ENCODE data around the gene KRTAP5-1. TPM values are rescaled to one million over a fixed set of nuclear protein-coding genes. Genes with fewer than 3 reads are reported as not detected.

Gene KRTAP5-1
- polyA plus RNA-seq, 3 donors, result not detected

DNA sequence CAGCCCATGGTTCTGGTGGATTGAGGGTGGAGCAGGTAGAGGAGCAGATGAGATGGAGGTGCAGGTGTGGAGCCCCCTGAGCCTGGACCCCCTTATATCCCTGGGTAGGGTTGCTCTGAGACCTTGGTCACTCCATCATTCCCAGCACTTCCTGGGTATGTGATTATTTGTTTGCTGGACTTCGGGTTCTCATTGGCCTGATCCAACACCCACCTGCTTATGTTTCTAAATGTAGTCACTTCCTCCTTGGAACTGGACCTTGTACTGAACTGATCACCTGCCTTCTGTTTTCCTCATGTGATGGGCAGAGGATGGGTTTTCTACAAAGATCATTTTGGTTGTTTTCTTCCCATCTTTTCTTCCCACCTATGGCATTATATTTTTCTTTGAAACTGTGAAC is 37.0 kb upstream of the KRTAP5-1 start, which contains the start of gene KRTAP5-4:
KRTAP5-4 (minus strand) TSS at position 53 of the 400 bp plus-strand sequence; CDS start at position 8, 45 bp downstream.
- no peaks in the 10 kb centered on the region for H3K36me3 ChIP-seq (replicated peaks in 1 of 2; ENCODE audit: control insufficient read depth in 1 of 2, insufficient read depth in 2 of 2, low read length in 2 of 2)
- intact Hi-C loops (cut with micrococcal nuclease), result no loop called here
- H4K20me1 ChIP-seq (ENCODE audit: insufficient read depth, low read length), result no peaks in the 10 kb centered on the region
- H3K9me3 ChIP-seq (replicated peaks in 1 of 2; ENCODE audit: control insufficient read depth in 1 of 2, insufficient read depth in 1 of 2, low read length in 2 of 2), result peaks cover 0 to 4% of the 10 kb centered on the region in 2 donors
- no CpG with 5 or more reads among the region's 1 CpG for WGBS (ENCODE audit: insufficient coverage)
- H3K27me3 ChIP-seq (ENCODE audit: control insufficient read depth in 2 of 2, insufficient read depth in 2 of 2, low read length in 2 of 2), result no peaks in the 10 kb centered on the region
- Mint-ChIP-seq H3K4me3 (no peak within 1 kb of the TSS), H3K27ac (no peak within 1 kb of the TSS), H3K4me1 (no peaks in the 10 kb centered on the region), H3K27me3 (ENCODE audit: low read depth in 3 of 3) (peaks cover 10 to 36% (median 26%) of the 10 kb centered on the region in 3 donors), H3K36me3 (no peaks in the 10 kb centered on the region), H3K9me3 (peaks cover 0 to 6% (median 0%) of the 10 kb centered on the region in 7 donors)
- H3K27ac ChIP-seq (ENCODE audit: low read depth in 1 of 2, low read length in 2 of 2), result no peak within 1 kb of the TSS
- no peaks in the 10 kb centered on the region for H3K79me2 ChIP-seq (ENCODE audit: insufficient read depth, low read length)
- no peak within 1 kb of the TSS for H3K4me3 ChIP-seq (replicated peaks in 1 of 3; ENCODE audit: low read depth in 2 of 3, low read length in 3 of 3)
- no peaks in the 10 kb centered on the region for H3K4me1 ChIP-seq (ENCODE audit: control insufficient read depth in 1 of 2, insufficient read depth in 2 of 2, low read length in 2 of 2)
- DNase-seq, result no peak
- H2AFZ ChIP-seq (ENCODE audit: insufficient read depth, low read depth, low read length, poor library complexity, severe bottlenecking), result no peak within 1 kb of the TSS
- no peak within 1 kb of the TSS for H3K4me2 ChIP-seq (replicated peaks; ENCODE audit: extremely low read depth, low read length, poor library complexity, severe bottlenecking)
- TF ChIP-seq, protein P1, sequence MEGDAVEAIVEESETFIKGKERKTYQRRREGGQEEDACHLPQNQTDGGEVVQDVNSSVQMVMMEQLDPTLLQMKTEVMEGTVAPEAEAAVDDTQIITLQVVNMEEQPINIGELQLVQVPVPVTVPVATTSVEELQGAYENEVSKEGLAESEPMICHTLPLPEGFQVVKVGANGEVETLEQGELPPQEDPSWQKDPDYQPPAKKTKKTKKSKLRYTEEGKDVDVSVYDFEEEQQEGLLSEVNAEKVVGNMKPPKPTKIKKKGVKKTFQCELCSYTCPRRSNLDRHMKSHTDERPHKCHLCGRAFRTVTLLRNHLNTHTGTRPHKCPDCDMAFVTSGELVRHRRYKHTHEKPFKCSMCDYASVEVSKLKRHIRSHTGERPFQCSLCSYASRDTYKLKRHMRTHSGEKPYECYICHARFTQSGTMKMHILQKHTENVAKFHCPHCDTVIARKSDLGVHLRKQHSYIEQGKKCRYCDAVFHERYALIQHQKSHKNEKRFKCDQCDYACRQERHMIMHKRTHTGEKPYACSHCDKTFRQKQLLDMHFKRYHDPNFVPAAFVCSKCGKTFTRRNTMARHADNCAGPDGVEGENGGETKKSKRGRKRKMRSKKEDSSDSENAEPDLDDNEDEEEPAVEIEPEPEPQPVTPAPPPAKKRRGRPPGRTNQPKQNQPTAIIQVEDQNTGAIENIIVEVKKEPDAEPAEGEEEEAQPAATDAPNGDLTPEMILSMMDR (IDR thresholded peaks at IDR 0.05), result no peak
- H3K9ac ChIP-seq (ENCODE audit: insufficient read depth, low read length, poor library complexity, severe bottlenecking), result no peak within 1 kb of the TSS

DNA sequence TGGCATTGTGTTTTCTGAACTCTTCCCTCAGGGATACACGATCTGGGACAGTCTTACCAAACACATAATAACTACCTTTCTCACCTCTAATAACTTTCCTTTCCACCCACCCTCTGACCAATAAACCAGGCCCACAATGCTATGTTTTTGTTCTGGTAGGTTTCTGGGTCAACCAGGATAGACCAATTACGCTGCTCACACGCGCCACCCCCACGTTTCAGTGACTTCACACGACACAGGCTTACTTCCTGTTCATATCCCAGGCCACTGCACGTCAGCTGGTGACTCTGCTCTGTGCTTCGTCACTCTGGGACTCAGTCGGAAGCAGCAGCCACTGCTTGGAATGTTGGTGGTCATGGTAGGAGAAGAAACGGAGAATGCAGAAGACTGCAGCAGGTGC is 34.4 kb upstream of the KRTAP5-1 start:
- peak overlapping the region in 1 of 2 donors; percentile 47 for H3K4me3 Mint-ChIP-seq
- Histone ChIP-seq H3K27me3 (ENCODE audit: control insufficient read depth in 2 of 2, insufficient read depth in 2 of 2, low read length in 2 of 2) (no peaks in the 10 kb centered on the region), H3K27ac (ENCODE audit: low read depth in 1 of 2, low read length in 2 of 2) (no peak overlapping the region), H3K36me3 (replicated peaks in 1 of 2; ENCODE audit: control insufficient read depth in 1 of 2, insufficient read depth in 2 of 2, low read length in 2 of 2) (no peaks in the 10 kb centered on the region), H3K9ac (ENCODE audit: insufficient read depth, low read length, poor library complexity, severe bottlenecking) (no peak overlapping the region), H4K20me1 (ENCODE audit: insufficient read depth, low read length) (no peaks in the 10 kb centered on the region), H3K4me2 (replicated peaks; ENCODE audit: extremely low read depth, low read length, poor library complexity, severe bottlenecking) (no peak overlapping the region), H3K79me2 (ENCODE audit: insufficient read depth, low read length) (no peaks in the 10 kb centered on the region), H2AFZ (ENCODE audit: insufficient read depth, low read depth, low read length, poor library complexity, severe bottlenecking) (no peak overlapping the region), H3K4me3 (replicated peaks in 1 of 3; ENCODE audit: low read depth in 2 of 3, low read length in 3 of 3) (no peak overlapping the region), H3K4me1 (ENCODE audit: control insufficient read depth in 1 of 2, insufficient read depth in 2 of 2, low read length in 2 of 2) (no peaks in the 10 kb centered on the region), H3K9me3 (replicated peaks in 1 of 2; ENCODE audit: control insufficient read depth in 1 of 2, insufficient read depth in 1 of 2, low read length in 2 of 2) (peaks cover 0 to 4% of the 10 kb centered on the region in 2 donors)
- intact Hi-C loops (cut with micrococcal nuclease), result no loop called here
- H3K9me3 Mint-ChIP-seq, result peaks cover 0 to 6% (median 0%) of the 10 kb centered on the region in 7 donors
- peaks cover 16 to 31% (median 19%) of the 10 kb centered on the region in 3 donors for H3K27me3 Mint-ChIP-seq (ENCODE audit: low read depth in 3 of 3)
- WGBS (ENCODE audit: insufficient coverage), result 65% methylated on average over 4 of the region's 10 CpGs
- DNase-seq, result peak in 1 of 3 donors; percentile 16
- H3K4me1 Mint-ChIP-seq, result no peaks in the 10 kb centered on the region
- H3K27ac Mint-ChIP-seq, result no peak overlapping the region
- TF ChIP-seq, protein P1 (IDR thresholded peaks at IDR 0.05), result no peak
- no peaks in the 10 kb centered on the region for H3K36me3 Mint-ChIP-seq

Measured in CD14-positive monocyte (primary cell).